ENCODE data around the gene UBXN6. TPM values are rescaled to one million over a fixed set of nuclear protein-coding genes. Genes with fewer than 3 reads are reported as not detected.
A peak's percentile ranks its signal among the peaks of the same experiment; 100 is the strongest.

UBXN6 gene
- total and polyA plus RNA-seq, 12 donors: 90.6 to 131 (median 106) TPM

GRCh38 chr19:4425537-4425936 lies 32.1 kb downstream of the UBXN6 start:
- H3K4me3 ChIP-seq: no peak overlapping the region
- TF ChIP-seq CTCF (IDR thresholded peaks at IDR 0.05): no peak
- H3K9me3 ChIP-seq: no peaks in the 10 kb centered on the region
- DNase-seq (no peak), ATAC-seq (no peak)
- peaks cover 0 to 50% (median 8%) of the 10 kb centered on the region in 9 donors for H3K36me3 ChIP-seq
- 93 to 98% methylated on average over 6 of the region's 6 CpGs for WGBS, 2 donors
- intact Hi-C loops (cut with DNase I): loop anchor here in 1 of 10 donors (10.0 kb wide), 1 partner anchor 199 kb away; no protein-coding TSS in a partner anchor
- no peak overlapping the region for H3K27ac ChIP-seq
- H3K27me3 ChIP-seq: no peaks in the 10 kb centered on the region
- peaks cover 0 to 6% (median 0%) of the 10 kb centered on the region in 9 donors for H3K4me1 ChIP-seq

GRCh38 chr19:4423416-4424126 lies 34.0 kb downstream of the UBXN6 start:
- 91 to 92% methylated on average over 16 of the region's 16 CpGs for WGBS, 2 donors
- DNase-seq (no peak), ATAC-seq (no peak)
- no peak for TF ChIP-seq CTCF (IDR thresholded peaks at IDR 0.05)
- Histone ChIP-seq H3K27me3 (no peaks in the 10 kb centered on the region), H3K4me1 (peaks cover 0 to 9% (median 0%) of the 10 kb centered on the region in 9 donors), H3K27ac (no peak overlapping the region), H3K9me3 (no peaks in the 10 kb centered on the region), H3K4me3 (no peak overlapping the region), H3K36me3 (peaks cover 0 to 37% (median 8%) of the 10 kb centered on the region in 9 donors)
- intact Hi-C loops (cut with DNase I): loop anchor here in 1 of 10 donors (10.0 kb wide), 1 partner anchor 201 kb away; no protein-coding TSS in a partner anchor

GRCh38 chr19:4416268-4416667 lies 41.3 kb downstream of the UBXN6 start:
- Histone ChIP-seq H3K36me3 (peaks cover 0 to 23% (median 5%) of the 10 kb centered on the region in 9 donors), H3K27ac (no peak overlapping the region), H3K4me1 (peaks cover 0 to 13% (median 7%) of the 10 kb centered on the region in 9 donors), H3K4me3 (no peak overlapping the region), H3K27me3 (no peaks in the 10 kb centered on the region), H3K9me3 (no peaks in the 10 kb centered on the region)
- TF ChIP-seq CTCF (IDR thresholded peaks at IDR 0.05): no peak
- DNase-seq: no peak
- 95 to 99% methylated on average over 9 of the region's 9 CpGs for WGBS, 2 donors
- intact Hi-C loops (cut with DNase I): no loop called here
- ATAC-seq: no peak

- no peaks in the 10 kb centered on the region for H3K9me3 ChIP-seq
- DNase-seq (no peak), ATAC-seq (peak in 1 of 8 donors; percentile 22)
- 55 to 58% methylated on average over 10 of the region's 10 CpGs for WGBS, 2 donors
- H3K27me3 ChIP-seq: no peaks in the 10 kb centered on the region
- H3K4me1 ChIP-seq: peaks cover 0 to 13% (median 6%) of the 10 kb centered on the region in 9 donors
- no peak overlapping the region for H3K4me3 ChIP-seq
- intact Hi-C loops (cut with DNase I): no loop called here
- no peak overlapping the region for H3K27ac ChIP-seq
- no peak for TF ChIP-seq CTCF (IDR thresholded peaks at IDR 0.05)
- peaks cover 0 to 32% (median 5%) of the 10 kb centered on the region in 9 donors for H3K36me3 ChIP-seq
Measured at GRCh38 chr19:4415352-4415751, 42.2 kb downstream of the UBXN6 start.

All from heart right ventricle (tissue), 16 donors.